Effector memory CD8-positive, alpha-beta T cell (primary cell): ENCODE data around the gene KCTD3.

Experiments used
- ATAC-seq: fragments of 150-1000 bp; cut with Tn5 transposase; replicated peaks from 2 replicates; pipeline ENCODE4 v1.10.0; 2021; ENCODE audit warnings: mild to moderate bottlenecking, moderate library complexity
- DNase-seq, 3 experiments: peaks; one replicate each; pipeline ENCODE4 v3.0.0; 2021
- H3K27ac Mint-ChIP-seq, 2 donors: one replicate each; pipeline ENCODE4 v1.8.0; 2022; ENCODE audit warnings: mild to moderate bottlenecking in 2 of 2, mixed read lengths in 2 of 2, moderate library complexity in 2 of 2
- H3K27me3 Mint-ChIP-seq, 2 donors: one replicate each; pipeline ENCODE4 v1.8.0; 2022; ENCODE audit warnings: mixed read lengths in 2 of 2
- H3K36me3 Mint-ChIP-seq: one replicate; pipeline ENCODE4 v1.8.0; 2022; ENCODE audit warnings: mild to moderate bottlenecking, moderate library complexity, mixed read lengths; ENCODE audit not compliant: insufficient read depth
- H3K4me1 Mint-ChIP-seq, 2 donors: one replicate each; pipeline ENCODE4 v1.8.0; 2022; ENCODE audit warnings: low read depth in 2 of 2, mixed read lengths in 2 of 2
- H3K4me3 Mint-ChIP-seq, 2 donors: one replicate each; pipeline ENCODE4 v1.8.0; 2022; ENCODE audit warnings: mild to moderate bottlenecking in 2 of 2, mixed read lengths in 2 of 2, moderate library complexity in 2 of 2
- H3K9me3 Mint-ChIP-seq, 2 donors: one replicate each; pipeline ENCODE4 v1.8.0; 2022; ENCODE audit warnings: mixed read lengths in 2 of 2

KCTD3 gene

DNA sequence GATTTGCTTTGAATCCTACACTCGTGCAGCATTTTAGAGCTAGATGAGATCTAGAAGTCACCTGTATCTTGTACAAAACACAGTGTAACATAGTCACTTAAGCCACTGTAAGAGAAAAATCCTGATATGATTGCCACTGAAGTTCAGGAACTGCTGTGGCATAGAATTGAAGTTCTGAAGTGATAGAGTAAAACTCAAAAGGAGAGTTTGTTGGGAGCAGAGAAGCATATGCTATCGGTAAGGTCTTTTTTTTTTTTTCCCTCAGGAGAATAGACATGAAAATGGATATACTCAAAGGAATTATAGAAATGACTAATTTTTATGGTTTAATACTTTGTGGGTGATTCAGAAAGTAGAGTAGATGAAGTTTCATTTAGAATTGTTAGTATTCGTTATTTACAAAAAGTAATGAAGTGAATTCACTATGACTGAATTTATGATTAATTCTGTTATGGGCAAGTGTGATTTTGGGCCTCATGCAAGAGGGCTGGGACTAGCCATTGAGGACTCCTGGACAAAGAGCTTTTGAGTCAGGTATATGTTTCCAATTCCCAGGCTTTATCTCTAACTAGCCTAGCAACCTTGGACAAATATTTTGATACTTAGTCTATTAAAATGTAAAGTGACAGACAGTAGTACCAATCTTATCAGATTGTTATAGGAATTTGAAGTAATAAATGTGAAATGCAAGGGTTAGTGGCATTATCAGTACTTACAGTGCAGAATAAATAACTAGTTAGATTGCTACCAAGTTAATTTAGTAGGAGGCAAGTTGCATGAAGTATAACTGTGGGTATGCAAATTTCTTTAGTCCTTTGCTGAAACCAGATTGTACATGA, 3.1 kb downstream of the KCTD3 start:
- Mint-ChIP-seq H3K4me3 (no peak overlapping the region), H3K27ac (no peak overlapping the region), H3K9me3 (no peaks in the 10 kb centered on the region)

GRCh38 chr1:215581896-215582295, 14.8 kb downstream of the KCTD3 start:
- H3K4me1 Mint-ChIP-seq: no peaks in the 10 kb centered on the region
- no peaks in the 10 kb centered on the region for H3K36me3 Mint-ChIP-seq
- H3K27me3 Mint-ChIP-seq: no peaks in the 10 kb centered on the region
- ATAC-seq: no peak
- H3K27ac Mint-ChIP-seq: no peak overlapping the region
- H3K4me3 Mint-ChIP-seq: no peak overlapping the region
- peaks cover 0 to 2% of the 10 kb centered on the region in 2 donors for H3K9me3 Mint-ChIP-seq
- no peak for DNase-seq

More for the DNA sequence above, 3.1 kb downstream of the KCTD3 start:
- ATAC-seq (no peak), DNase-seq (no peak)
- Mint-ChIP-seq H3K4me1 (peaks cover 0 to 3% of the 10 kb centered on the region in 2 donors), H3K36me3 (no peaks in the 10 kb centered on the region), H3K27me3 (peaks cover 14 to 20% of the 10 kb centered on the region in 2 donors)

- Mint-ChIP-seq H3K4me1 (no peaks in the 10 kb centered on the region), H3K27me3 (no peaks in the 10 kb centered on the region), H3K9me3 (peaks cover 0 to 2% of the 10 kb centered on the region in 2 donors), H3K36me3 (no peaks in the 10 kb centered on the region), H3K4me3 (no peak overlapping the region), H3K27ac (no peak overlapping the region)
- ATAC-seq (no peak), DNase-seq (no peak)
Measured at GRCh38 chr1:215583185-215583749, 16.2 kb downstream of the KCTD3 start.

- Mint-ChIP-seq H3K9me3 (peaks cover 0 to 2% of the 10 kb centered on the region in 2 donors), H3K4me3 (no peak overlapping the region), H3K4me1 (no peaks in the 10 kb centered on the region), H3K27me3 (no peaks in the 10 kb centered on the region), H3K27ac (no peak overlapping the region), H3K36me3 (no peaks in the 10 kb centered on the region)
- DNase-seq (no peak), ATAC-seq (no peak)
Measured at GRCh38 chr1:215584389-215584788, 17.3 kb downstream of the KCTD3 start.

- ATAC-seq: no peak
Measured at GRCh38 chr1:215589650-215590435, 22.7 kb downstream of the KCTD3 start.

DNA sequence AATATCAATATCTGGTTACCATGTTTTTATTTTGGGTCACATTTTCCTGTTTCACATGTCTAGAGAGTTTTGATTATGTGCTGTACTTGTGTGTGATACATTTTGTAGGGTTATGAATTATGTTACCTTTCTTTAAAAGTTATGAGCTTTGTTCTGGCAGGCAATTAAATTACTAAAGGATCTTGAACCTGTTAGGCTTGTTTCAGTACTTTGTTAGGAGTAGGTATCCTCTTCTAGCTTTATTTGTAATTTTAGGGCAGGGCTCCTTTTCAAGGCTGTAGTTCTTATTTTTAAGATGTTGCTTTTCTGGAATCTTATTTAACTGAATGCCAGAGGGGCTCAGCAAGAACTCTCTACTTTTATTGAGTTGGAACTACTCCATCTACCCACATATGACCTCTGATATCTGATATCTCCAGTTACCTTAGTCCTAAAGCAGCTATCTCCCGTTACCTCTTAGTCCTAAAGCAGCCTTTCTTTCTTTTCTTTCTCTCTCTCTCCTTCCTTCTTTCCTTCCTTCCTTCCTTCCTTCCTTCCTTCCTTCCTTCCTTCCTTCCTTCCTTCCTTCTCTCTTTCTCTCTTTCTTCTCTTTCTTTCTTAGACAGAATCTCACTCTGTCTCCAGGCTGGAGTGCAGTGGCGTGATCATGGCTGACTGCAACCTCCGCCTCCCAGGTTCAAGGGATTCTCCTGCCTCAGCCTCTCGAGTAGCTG, 23.8 kb downstream of the KCTD3 start:
- H3K36me3 Mint-ChIP-seq: no peaks in the 10 kb centered on the region
- H3K27ac Mint-ChIP-seq: no peak overlapping the region
- no peak for ATAC-seq
- no peaks in the 10 kb centered on the region for H3K4me1 Mint-ChIP-seq
- no peaks in the 10 kb centered on the region for H3K27me3 Mint-ChIP-seq
- no peak for DNase-seq
- H3K9me3 Mint-ChIP-seq: peaks cover 7 to 20% of the 10 kb centered on the region in 2 donors
- no peak overlapping the region for H3K4me3 Mint-ChIP-seq

More at GRCh38 chr1:215589650-215590435, 22.7 kb downstream of the KCTD3 start:
- no peak for DNase-seq
- H3K4me3 Mint-ChIP-seq: no peak overlapping the region
- no peaks in the 10 kb centered on the region for H3K4me1 Mint-ChIP-seq
- no peak overlapping the region for H3K27ac Mint-ChIP-seq
- H3K36me3 Mint-ChIP-seq: no peaks in the 10 kb centered on the region
- peaks cover 7 to 15% of the 10 kb centered on the region in 2 donors for H3K9me3 Mint-ChIP-seq
- no peaks in the 10 kb centered on the region for H3K27me3 Mint-ChIP-seq

- H3K4me3 Mint-ChIP-seq: no peak overlapping the region
- peaks cover 7 to 42% of the 10 kb centered on the region in 2 donors for H3K9me3 Mint-ChIP-seq
- H3K27ac Mint-ChIP-seq: no peak overlapping the region
- DNase-seq (no peak), ATAC-seq (no peak)
- H3K36me3 Mint-ChIP-seq: no peaks in the 10 kb centered on the region
- no peaks in the 10 kb centered on the region for H3K4me1 Mint-ChIP-seq
- H3K27me3 Mint-ChIP-seq: no peaks in the 10 kb centered on the region
Measured at GRCh38 chr1:215594640-215595039, 27.5 kb downstream of the KCTD3 start.

- Mint-ChIP-seq H3K27me3 (no peaks in the 10 kb centered on the region), H3K36me3 (no peaks in the 10 kb centered on the region), H3K4me3 (no peak overlapping the region), H3K4me1 (no peaks in the 10 kb centered on the region), H3K9me3 (peaks cover 7 to 40% of the 10 kb centered on the region in 2 donors), H3K27ac (no peak overlapping the region)
- no peak for DNase-seq
- ATAC-seq: no peak
Measured at GRCh38 chr1:215595231-215595630, 28.1 kb downstream of the KCTD3 start.

GRCh38 chr1:215597961-215598360, 30.9 kb downstream of the KCTD3 start:
- Mint-ChIP-seq H3K36me3 (no peaks in the 10 kb centered on the region), H3K9me3 (peaks cover 2 to 28% of the 10 kb centered on the region in 2 donors), H3K27ac (no peak overlapping the region), H3K4me3 (no peak overlapping the region), H3K27me3 (no peaks in the 10 kb centered on the region), H3K4me1 (no peaks in the 10 kb centered on the region)
- ATAC-seq (no peak), DNase-seq (no peak)

GRCh38 chr1:215599418-215600074, 32.4 kb downstream of the KCTD3 start:
- Mint-ChIP-seq H3K9me3 (peaks cover 2 to 28% of the 10 kb centered on the region in 2 donors), H3K27me3 (no peaks in the 10 kb centered on the region), H3K4me3 (no peak overlapping the region), H3K4me1 (no peaks in the 10 kb centered on the region), H3K27ac (no peak overlapping the region), H3K36me3 (no peaks in the 10 kb centered on the region)
- ATAC-seq (no peak), DNase-seq (no peak)

DNA sequence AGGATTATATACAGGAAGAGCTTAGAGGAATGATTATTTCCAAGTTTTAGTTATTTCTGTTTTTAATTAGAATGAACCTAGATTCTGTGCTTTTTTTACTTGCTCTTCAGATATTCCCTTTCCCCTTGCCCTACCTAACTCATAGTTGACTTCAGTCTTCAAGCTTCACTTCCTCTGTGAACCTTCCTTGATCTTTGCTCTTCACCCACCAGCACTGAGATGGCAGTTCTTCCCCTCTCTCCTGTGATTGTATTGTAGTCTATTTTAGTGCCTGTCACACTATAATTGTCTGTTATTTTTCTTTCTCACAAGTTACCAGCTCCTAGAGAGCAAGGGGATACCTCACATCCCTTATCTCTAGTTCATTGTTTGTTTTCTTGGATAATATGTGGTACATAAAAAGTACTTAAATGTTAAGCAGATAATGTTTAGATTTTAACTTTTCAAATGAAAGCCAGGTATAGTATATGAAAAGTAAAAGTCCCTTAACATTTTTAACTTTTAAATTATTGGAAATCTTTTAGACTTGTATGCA, 33.2 kb downstream of the KCTD3 start:
- H3K36me3 Mint-ChIP-seq: no peaks in the 10 kb centered on the region
- no peaks in the 10 kb centered on the region for H3K4me1 Mint-ChIP-seq
- DNase-seq (no peak), ATAC-seq (no peak)
- H3K27ac Mint-ChIP-seq: no peak overlapping the region
- no peaks in the 10 kb centered on the region for H3K27me3 Mint-ChIP-seq
- no peak overlapping the region for H3K4me3 Mint-ChIP-seq
- H3K9me3 Mint-ChIP-seq: peaks cover 2 to 28% of the 10 kb centered on the region in 2 donors

GRCh38 chr1:215600867-215601266, 33.8 kb downstream of the KCTD3 start:
- no peaks in the 10 kb centered on the region for H3K36me3 Mint-ChIP-seq
- no peaks in the 10 kb centered on the region for H3K27me3 Mint-ChIP-seq
- H3K4me1 Mint-ChIP-seq: no peaks in the 10 kb centered on the region
- no peak overlapping the region for H3K4me3 Mint-ChIP-seq
- H3K27ac Mint-ChIP-seq: no peak overlapping the region
- DNase-seq (no peak), ATAC-seq (no peak)
- H3K9me3 Mint-ChIP-seq: peaks cover 2 to 23% of the 10 kb centered on the region in 2 donors
